Karpas-422 (cell line): ENCODE measurements around the gene C11orf54. TPM values are rescaled to one million over a fixed set of nuclear protein-coding genes. Genes with fewer than 3 reads are reported as not detected.

Experiments
- DNase-seq: peaks from one replicate; pipeline ENCODE4 v3.0.0-alpha.2; 2015
- H2AFZ ChIP-seq: fragments of 200-600 bp; sonication (generic); 2 replicates; pipeline ENCODE4 v1.6.1; 2014; ENCODE audit warnings: antibody characterized with exemption, low read length, mixed read lengths
- H3K27ac ChIP-seq: fragments of 200-600 bp; sonication (generic); 2 replicates; pipeline ENCODE4 v1.5.1; 2014; ENCODE audit warnings: mild to moderate bottlenecking, low read length, moderate library complexity
- H3K27me3 ChIP-seq: fragments of 200-600 bp; sonication (generic); 2 replicates; pipeline ENCODE4 v1.6.1; 2014; ENCODE audit warnings: low read length, mixed read lengths
- H3K36me3 ChIP-seq: fragments of 200-600 bp; sonication (generic); 2 replicates; pipeline ENCODE4 v1.6.1; 2014; ENCODE audit warnings: low read length, mixed read lengths; ENCODE audit not compliant: insufficient read depth
- H3K4me1 ChIP-seq: fragments of 200-600 bp; sonication (generic); 2 replicates; pipeline ENCODE4 v1.6.1; 2014; ENCODE audit warnings: mild to moderate bottlenecking, low read length, mixed read lengths
- H3K4me2 ChIP-seq: fragments of 200-600 bp; sonication (generic); 2 replicates; pipeline ENCODE4 v1.6.1; 2014; ENCODE audit warnings: low read length, low read depth, mild to moderate bottlenecking; ENCODE audit not compliant: poor library complexity, severe bottlenecking
- H3K4me3 ChIP-seq: fragments of 200-600 bp; sonication (generic); 2 replicates; pipeline ENCODE4 v1.5.1; 2014; ENCODE audit warnings: mild to moderate bottlenecking, antibody characterized with exemption, low read length, mixed read lengths
- H3K79me2 ChIP-seq: fragments of 200-600 bp; sonication (generic); 2 replicates; pipeline ENCODE4 v1.6.1; 2014; ENCODE audit warnings: mild to moderate bottlenecking, low read length, mixed read lengths
- H3K9ac ChIP-seq: fragments of 200-600 bp; sonication (generic); 2 replicates; pipeline ENCODE4 v1.6.0; 2014; ENCODE audit warnings: low read length
- H3K9me2 ChIP-seq: fragments of 200-600 bp; sonication (generic), shearing (Covaris generic); replicated peaks from 2 replicates; pipeline ENCODE4 v1.6.0; 2014; ENCODE audit warnings: mild to moderate bottlenecking, low read length, moderate library complexity; ENCODE audit not compliant: insufficient read depth
- H3K9me3 ChIP-seq: fragments of 300-700, 200-600 bp; sonication (generic); 2 replicates; pipeline ENCODE4 v1.6.1; 2014; ENCODE audit warnings: low read length, mixed read lengths
- H4K20me1 ChIP-seq: fragments of 200-600 bp; sonication (generic); 2 replicates; pipeline ENCODE4 v1.6.1; 2014; ENCODE audit warnings: mild to moderate bottlenecking, antibody characterized with exemption, low read length, low read depth; ENCODE audit not compliant: insufficient read depth
- total RNA-seq: library from RNA; depleted of rRNA; stranded (reverse); fragments of >200 nt; shearing (Covaris generic); gene quantifications from 2 replicates; pipeline ENCODE4 v1.2.3, GENCODE V29; 2014; ENCODE audit warnings: low replicate concordance

C11orf54 gene
- total RNA-seq, 1 experiment from 2014 or later = 81.4 TPM

DNA sequence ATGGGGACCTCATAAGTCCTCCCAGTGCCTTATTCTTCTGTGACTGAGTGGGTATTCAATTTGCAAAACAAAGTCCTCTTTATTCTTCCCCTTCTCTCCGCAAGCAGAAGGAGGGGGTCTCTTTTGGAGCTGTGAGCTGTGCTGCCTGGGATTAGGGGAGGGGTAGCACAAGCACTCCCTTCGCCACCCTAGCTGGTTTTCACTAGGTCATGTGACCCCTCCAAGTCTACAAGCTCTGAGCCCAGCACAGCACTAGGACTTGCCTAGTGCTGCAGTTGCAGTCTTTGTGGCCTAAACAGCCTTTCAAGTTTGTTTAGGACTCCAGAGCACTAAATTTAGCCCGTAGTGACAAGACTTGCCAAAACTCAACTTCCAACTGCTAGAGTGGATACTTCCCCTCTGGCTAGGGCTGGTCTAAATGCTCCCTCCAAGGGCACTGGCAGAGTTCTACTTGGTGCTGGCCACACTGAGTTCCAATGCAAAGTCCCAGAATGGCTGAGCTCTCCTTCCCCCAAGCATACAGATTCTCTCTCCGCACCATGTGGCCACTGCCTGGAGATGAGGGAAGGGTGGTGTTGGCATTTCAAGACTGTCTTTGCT, 25.6 kb upstream of the C11orf54 start:
- Histone ChIP-seq H3K79me2 (peaks cover 77% of the 10 kb centered on the region), H3K27me3 (no peaks in the 10 kb centered on the region), H3K4me2 (no peak overlapping the region), H3K9me2 (no peaks in the 10 kb centered on the region), H3K4me1 (peaks cover 17% of the 10 kb centered on the region), H3K27ac (no peak overlapping the region), H4K20me1 (no peaks in the 10 kb centered on the region), H3K9ac (no peak overlapping the region), H3K9me3 (no peaks in the 10 kb centered on the region), H3K4me3 (no peak overlapping the region), H3K36me3 (peaks cover 66% of the 10 kb centered on the region), H2AFZ (no peak overlapping the region)
- DNase-seq = no peak

DNA sequence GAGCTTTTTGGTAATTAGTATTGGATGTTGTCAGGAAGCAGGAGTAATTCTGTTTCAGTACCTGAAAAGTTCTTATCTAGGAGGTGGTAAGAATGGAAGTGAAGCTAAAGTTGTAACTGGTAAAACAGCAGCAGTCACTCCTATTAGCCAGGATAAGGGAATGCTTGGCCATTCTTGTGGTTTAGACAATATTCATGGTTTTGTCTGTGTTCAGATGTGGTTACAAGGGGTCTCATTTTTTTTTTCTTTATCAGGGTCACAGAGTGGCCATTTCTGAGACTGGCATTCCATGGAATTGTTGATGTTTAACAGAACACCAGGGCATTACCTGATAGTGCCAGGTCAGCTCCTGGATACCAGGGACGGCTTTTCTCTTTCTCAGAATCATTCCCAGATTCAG, 24.0 kb upstream of the C11orf54 start:
- H4K20me1 ChIP-seq = no peaks in the 10 kb centered on the region
- no peaks in the 10 kb centered on the region for H3K9me2 ChIP-seq
- no peak for DNase-seq
- peaks cover 73% of the 10 kb centered on the region for H3K36me3 ChIP-seq
- H3K79me2 ChIP-seq = peaks cover 62% of the 10 kb centered on the region
- H3K4me1 ChIP-seq = peaks cover 17% of the 10 kb centered on the region
- no peak overlapping the region for H3K9ac ChIP-seq
- peak overlapping the region; percentile 43 for H3K4me2 ChIP-seq
- no peaks in the 10 kb centered on the region for H3K27me3 ChIP-seq
- H3K27ac ChIP-seq = peak overlapping the region; percentile 62; the same call in 1 of the 2 replicates
- no peak overlapping the region for H2AFZ ChIP-seq
- H3K4me3 ChIP-seq = no peak overlapping the region
- no peaks in the 10 kb centered on the region for H3K9me3 ChIP-seq

DNA sequence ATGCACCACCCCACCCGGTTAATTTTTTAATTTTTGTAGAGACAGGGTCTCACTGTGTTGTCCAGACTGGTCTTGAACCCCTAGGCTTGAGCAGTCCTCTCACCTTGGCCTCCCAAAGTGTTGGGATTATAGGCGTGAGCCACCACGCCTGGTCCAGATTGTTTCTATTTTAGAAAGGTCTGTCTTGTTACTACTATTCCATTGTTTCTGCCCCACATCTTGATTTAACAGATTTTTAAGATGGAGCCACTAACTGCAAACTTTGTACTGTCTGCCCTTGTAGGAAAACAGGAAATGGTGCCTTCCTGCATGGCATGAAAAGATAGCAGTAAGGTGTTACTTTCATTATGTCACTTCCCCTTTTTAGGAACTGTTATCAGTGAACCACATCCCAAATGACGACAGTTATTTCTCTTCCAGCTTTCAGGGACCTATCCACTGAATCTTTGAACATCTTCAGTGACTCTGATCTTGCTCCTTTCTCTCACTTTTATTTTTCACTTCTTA, 23.4 kb upstream of the C11orf54 start:
- H3K4me3 ChIP-seq = no peak overlapping the region
- no peaks in the 10 kb centered on the region for H4K20me1 ChIP-seq
- H3K79me2 ChIP-seq = peaks cover 56% of the 10 kb centered on the region
- no peaks in the 10 kb centered on the region for H3K9me2 ChIP-seq
- DNase-seq = peak; percentile 93
- peak overlapping the region; percentile 43 for H3K4me2 ChIP-seq
- H3K27ac ChIP-seq = peak overlapping the region; percentile 62
- H3K4me1 ChIP-seq = peaks cover 17% of the 10 kb centered on the region
- H3K27me3 ChIP-seq = no peaks in the 10 kb centered on the region
- peaks cover 73% of the 10 kb centered on the region for H3K36me3 ChIP-seq
- no peak overlapping the region for H3K9ac ChIP-seq
- no peak overlapping the region for H2AFZ ChIP-seq
- no peaks in the 10 kb centered on the region for H3K9me3 ChIP-seq

DNA sequence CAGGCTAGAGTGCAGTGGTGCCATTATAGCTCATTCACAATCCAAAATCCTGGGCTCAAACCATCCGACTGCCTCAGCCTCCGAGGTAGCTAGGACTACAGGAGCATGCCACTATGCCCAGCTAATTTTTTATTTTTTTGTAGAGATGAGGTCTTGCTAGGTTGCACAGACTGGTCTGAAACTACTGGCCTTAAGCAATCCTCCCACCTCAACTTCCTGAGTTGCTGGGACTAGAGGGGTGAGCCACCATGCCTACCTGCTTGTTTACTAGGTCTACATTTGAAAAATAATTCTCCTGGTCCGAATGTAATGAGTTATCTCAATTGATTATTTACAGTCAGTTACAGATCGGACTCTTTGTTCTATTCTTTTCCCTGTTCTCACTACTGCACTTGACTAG, 22.2 kb upstream of the C11orf54 start:
- peaks cover 17% of the 10 kb centered on the region for H3K4me1 ChIP-seq
- peaks cover 45% of the 10 kb centered on the region for H3K79me2 ChIP-seq
- H4K20me1 ChIP-seq = no peaks in the 10 kb centered on the region
- H3K27me3 ChIP-seq = no peaks in the 10 kb centered on the region
- no peaks in the 10 kb centered on the region for H3K9me2 ChIP-seq
- no peak overlapping the region for H2AFZ ChIP-seq
- H3K9ac ChIP-seq = no peak overlapping the region
- no peaks in the 10 kb centered on the region for H3K9me3 ChIP-seq
- H3K4me3 ChIP-seq = no peak overlapping the region
- no peak overlapping the region for H3K4me2 ChIP-seq
- no peak overlapping the region for H3K27ac ChIP-seq
- H3K36me3 ChIP-seq = peaks cover 79% of the 10 kb centered on the region
- DNase-seq = no peak

DNA sequence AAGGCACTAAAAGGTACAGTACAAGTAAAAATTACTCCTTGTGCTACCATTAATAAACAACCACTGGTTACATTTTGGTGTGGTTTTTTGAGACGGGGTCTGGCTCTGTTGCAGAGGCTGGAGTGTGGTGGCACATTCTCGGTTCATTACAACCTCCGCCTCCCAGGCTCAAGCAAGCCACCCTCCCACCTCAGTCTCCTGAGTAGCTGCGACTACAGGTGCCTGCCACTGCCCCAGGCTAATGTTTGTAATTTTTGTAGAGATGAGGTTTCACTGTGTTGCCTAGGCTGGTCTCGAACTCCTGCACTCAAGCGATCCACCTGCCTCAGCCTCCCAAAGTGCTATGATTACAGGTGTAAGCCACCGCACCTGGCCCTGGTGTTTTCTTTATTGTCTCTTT, 20.9 kb upstream of the C11orf54 start:
- Histone ChIP-seq H3K27ac (no peak overlapping the region), H4K20me1 (no peaks in the 10 kb centered on the region), H3K79me2 (peaks cover 33% of the 10 kb centered on the region), H3K36me3 (peaks cover 74% of the 10 kb centered on the region), H2AFZ (no peak overlapping the region), H3K4me3 (no peak overlapping the region), H3K9ac (no peak overlapping the region), H3K9me2 (no peaks in the 10 kb centered on the region), H3K27me3 (no peaks in the 10 kb centered on the region), H3K4me1 (peaks cover 17% of the 10 kb centered on the region), H3K9me3 (no peaks in the 10 kb centered on the region), H3K4me2 (no peak overlapping the region)
- DNase-seq = no peak

DNA sequence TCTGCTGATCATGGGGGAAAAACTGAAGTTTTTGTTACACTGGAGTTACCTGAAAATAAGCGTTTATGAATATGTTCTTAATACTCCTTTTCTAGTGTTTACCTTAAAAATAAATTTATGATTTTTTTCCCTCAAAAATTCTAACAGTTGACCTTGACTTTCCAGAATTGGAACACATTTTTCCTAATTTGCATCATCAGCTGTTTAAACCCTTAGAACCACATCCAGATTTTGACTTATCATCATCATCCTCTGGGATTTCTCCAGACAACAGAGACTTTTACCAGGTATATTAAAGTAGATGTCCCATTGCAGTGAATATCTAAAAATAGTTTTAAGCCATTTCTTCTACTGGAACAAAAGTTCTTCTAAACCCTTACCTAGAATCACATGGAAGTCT, 17.4 kb upstream of the C11orf54 start:
- Histone ChIP-seq H3K9ac (no peak overlapping the region), H3K79me2 (peaks cover 4% of the 10 kb centered on the region), H3K36me3 (peaks cover 83% of the 10 kb centered on the region), H4K20me1 (no peaks in the 10 kb centered on the region), H3K4me1 (no peaks in the 10 kb centered on the region), H3K4me2 (no peak overlapping the region), H3K27me3 (no peaks in the 10 kb centered on the region), H3K4me3 (no peak overlapping the region), H2AFZ (no peak overlapping the region), H3K9me2 (no peaks in the 10 kb centered on the region), H3K27ac (no peak overlapping the region), H3K9me3 (no peaks in the 10 kb centered on the region)
- DNase-seq = no peak

DNA sequence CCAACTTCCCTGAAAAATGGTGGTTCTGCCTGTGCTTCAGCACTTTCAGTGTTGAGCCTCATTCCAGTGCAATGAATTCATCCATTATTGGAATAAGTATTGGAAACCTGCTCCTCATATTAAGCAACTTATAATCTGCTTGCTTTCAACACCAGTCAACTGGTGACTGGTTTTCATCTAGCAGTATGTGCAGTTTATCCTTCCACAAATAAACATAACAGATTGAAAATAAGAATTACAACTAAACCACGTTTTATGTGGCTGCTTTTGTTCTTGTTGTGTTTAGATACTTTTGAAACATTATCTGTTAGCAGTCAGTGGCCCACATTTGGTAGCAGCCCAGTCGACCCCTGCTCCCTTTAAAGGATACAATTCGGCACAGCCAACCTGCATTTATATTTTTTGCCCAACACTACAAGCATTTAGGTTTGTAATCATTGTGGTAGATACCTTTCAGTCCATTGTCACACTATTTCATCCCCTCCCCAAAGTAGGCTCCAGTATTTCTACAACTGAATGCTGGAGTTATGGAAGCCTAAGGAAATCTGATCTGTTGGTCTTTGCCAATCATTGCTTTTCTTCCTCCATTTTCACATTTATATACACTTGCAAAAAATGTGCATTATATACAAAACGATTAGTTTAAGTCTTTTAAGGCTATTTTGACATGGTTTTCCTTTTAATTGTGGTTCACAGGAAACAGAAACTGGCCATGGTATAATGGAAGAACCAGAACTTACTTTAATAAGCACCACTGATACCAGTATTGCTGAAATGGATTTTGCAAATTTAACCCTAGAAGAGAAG, 13.3 kb upstream of the C11orf54 start:
- 0 out of 2 replicates have a peak, but pooled peaks cover 1% of the 10 kb centered on the region for H3K79me2 ChIP-seq
- H3K36me3 ChIP-seq = peaks cover 90% of the 10 kb centered on the region
- no peak overlapping the region for H3K9ac ChIP-seq
- no peak overlapping the region for H3K4me2 ChIP-seq
- H2AFZ ChIP-seq = no peak overlapping the region
- H3K9me2 ChIP-seq = no peaks in the 10 kb centered on the region
- no peaks in the 10 kb centered on the region; the same call in 1 of the 2 replicates for H3K4me1 ChIP-seq
- no peak overlapping the region; the same call in 1 of the 2 replicates for H3K27ac ChIP-seq
- H4K20me1 ChIP-seq = peaks cover 24% of the 10 kb centered on the region; the same call in 1 of the 2 replicates
- no peaks in the 10 kb centered on the region for H3K9me3 ChIP-seq
- H3K27me3 ChIP-seq = no peaks in the 10 kb centered on the region
- peak; percentile 78 for DNase-seq
- H3K4me3 ChIP-seq = no peak overlapping the region

DNA sequence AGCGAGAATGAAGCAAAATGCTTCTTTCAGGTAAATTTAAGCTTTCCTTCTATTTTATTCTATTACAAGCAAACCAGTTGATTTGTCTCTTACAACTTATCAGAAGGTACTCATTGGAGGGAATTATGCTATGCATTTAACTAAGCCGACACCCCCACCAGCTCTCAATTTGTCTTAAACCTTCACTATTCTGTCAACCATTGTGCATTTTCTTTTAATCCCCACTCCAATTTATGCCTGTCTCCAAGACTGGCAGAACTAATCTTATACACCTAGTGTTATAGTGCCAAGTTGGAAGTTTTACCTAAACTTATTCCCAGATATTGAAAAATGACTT, 12.7 kb upstream of the C11orf54 start:
- DNase-seq = peak; percentile 78
- no peak overlapping the region for H2AFZ ChIP-seq
- H3K4me1 ChIP-seq = peaks cover 1% of the 10 kb centered on the region; the same call in 1 of the 2 replicates
- peaks cover 91% of the 10 kb centered on the region for H3K36me3 ChIP-seq
- H4K20me1 ChIP-seq = peaks cover 29% of the 10 kb centered on the region
- no peaks in the 10 kb centered on the region for H3K9me3 ChIP-seq
- H3K27ac ChIP-seq = no peak overlapping the region
- peaks cover 7% of the 10 kb centered on the region; the same call in 1 of the 2 replicates for H3K79me2 ChIP-seq
- no peaks in the 10 kb centered on the region for H3K9me2 ChIP-seq
- no peaks in the 10 kb centered on the region for H3K27me3 ChIP-seq
- H3K9ac ChIP-seq = no peak overlapping the region
- no peak overlapping the region for H3K4me2 ChIP-seq
- no peak overlapping the region for H3K4me3 ChIP-seq
